RWPE2 (cell line): Measurements from ENCODE around the gene GADD45GIP1.

Experiments used
- ATAC-seq: fragments of 200-7000 bp; cut with Tn5 transposase; 3 replicates; pipeline ENCODE4 v1.9.1; 2021; ENCODE audit warnings: low read depth
- DNase-seq: peaks from one replicate; pipeline ENCODE4 v3.0.0-alpha.2; 2020; ENCODE audit warnings: low spot score
- H3K27ac ChIP-seq: fragments of 450-650 bp; 2 replicates; pipeline ENCODE4 v1.5.1; 2017; ENCODE audit warnings: mild to moderate bottlenecking; ENCODE audit not compliant: poor library complexity, severe bottlenecking
- H3K27me3 ChIP-seq: fragments of 250-450 bp; sonication (Bioruptor Pico); 2 replicates; pipeline ENCODE4 v1.5.1; 2021; ENCODE audit warnings: mild to moderate bottlenecking, moderate library complexity; ENCODE audit not compliant: insufficient read depth, poor library complexity, severe bottlenecking
- H3K36me3 ChIP-seq: fragments of 250-450 bp; sonication (Bioruptor Pico); 2 replicates; pipeline ENCODE4 v1.5.1; 2020; ENCODE audit warnings: low read depth, mild to moderate bottlenecking, moderate library complexity
- H3K4me1 ChIP-seq: fragments of 250-450 bp; sonication (Bioruptor Pico); 2 replicates; pipeline ENCODE4 v1.5.1; 2021; ENCODE audit warnings: mild to moderate bottlenecking, moderate library complexity; ENCODE audit not compliant: insufficient read depth, poor library complexity, severe bottlenecking
- H3K4me3 ChIP-seq: fragments of 250-450 bp; sonication (Bioruptor Pico); 2 replicates; pipeline ENCODE4 v1.5.1; 2021; ENCODE audit warnings: mild to moderate bottlenecking, moderate library complexity; ENCODE audit not compliant: severe bottlenecking
- H3K9me3 ChIP-seq: fragments of 250-450 bp; sonication (Bioruptor Pico); 2 replicates; pipeline ENCODE4 v1.5.1; 2021; ENCODE audit warnings: mild to moderate bottlenecking, moderate library complexity; ENCODE audit not compliant: severe bottlenecking
- CTCF ChIP-seq: fragments of 450-650 bp; IDR thresholded peaks from one replicate; pipeline ENCODE4 v1.5.1; 2017; ENCODE audit warnings: mild to moderate bottlenecking, moderate library complexity; ENCODE audit not compliant: poor library complexity, severe bottlenecking

Gene GADD45GIP1

GRCh38 chr19:12937093-12937926 lies 19.7 kb downstream of the GADD45GIP1 start:
- Histone ChIP-seq H3K4me1 (peaks cover 18% of the 10 kb centered on the region), H3K4me3 (peak overlapping the region; percentile 94), H3K27me3 (no peaks in the 10 kb centered on the region), H3K9me3 (no peaks in the 10 kb centered on the region), H3K36me3 (peaks cover 38% of the 10 kb centered on the region), H3K27ac (peak overlapping the region; percentile 88)
- ATAC-seq, result no peak
- no peak for TF ChIP-seq CTCF
- DNase-seq, result no peak

GRCh38 chr19:12936582-12936981 lies 20.4 kb downstream of the GADD45GIP1 start:
- Histone ChIP-seq H3K4me1 (peaks cover 18% of the 10 kb centered on the region), H3K4me3 (no peak overlapping the region), H3K9me3 (no peaks in the 10 kb centered on the region), H3K36me3 (peaks cover 34% of the 10 kb centered on the region), H3K27ac (no peak overlapping the region), H3K27me3 (no peaks in the 10 kb centered on the region)
- TF ChIP-seq CTCF, result no peak
- DNase-seq, result no peak
- no peak for ATAC-seq

- no peak for TF ChIP-seq CTCF
- no peak for DNase-seq
- Histone ChIP-seq H3K4me3 (no peak overlapping the region), H3K9me3 (no peaks in the 10 kb centered on the region), H3K4me1 (peaks cover 7% of the 10 kb centered on the region), H3K36me3 (peaks cover 34% of the 10 kb centered on the region), H3K27ac (no peak overlapping the region), H3K27me3 (no peaks in the 10 kb centered on the region)
- no peak for ATAC-seq
Measured at GRCh38 chr19:12935071-12935470, 22.0 kb downstream of the GADD45GIP1 start.

- Histone ChIP-seq H3K36me3 (peaks cover 34% of the 10 kb centered on the region), H3K27me3 (no peaks in the 10 kb centered on the region), H3K4me3 (peak within 1 kb of the TSS; percentile 93), H3K27ac (peak within 1 kb of the TSS; percentile 47), H3K9me3 (no peaks in the 10 kb centered on the region), H3K4me1 (peaks cover 2% of the 10 kb centered on the region)
- DNase-seq (peak; percentile 86), ATAC-seq (peak; percentile 77)
- no peak for TF ChIP-seq CTCF
Measured at GRCh38 chr19:12933287-12934072, 23.5 kb downstream of the GADD45GIP1 start, which contains the start of gene FARSA. Gene FARSA, minus strand, starts transcription at chr19:12933711. Its CDS starts 15 bp downstream, at chr19:12933696.
